Heart left ventricle (tissue), 13 donors: ENCODE data around the gene SARS1.

Experiments used
- POLR2A ChIP-seq, 2 donors: fragments of 450-650 bp; IDR thresholded peaks; one replicate each; pipeline ENCODE4 v1.6.1; 2017; ENCODE audit warnings: antibody characterized with exemption in 2 of 2, mild to moderate bottlenecking in 2 of 2, moderate library complexity in 2 of 2
- TF ChIP-seq, protein P1 (sequence below), 12 donors: fragments of 200-600 bp; sonication (generic) in 4 of 12; IDR thresholded peaks; one replicate each; pipeline versions ENCODE4 v1.5.0 to v1.8.0; 2018 to 2022; ENCODE audit warnings: antibody characterized with exemption in 12 of 12, mild to moderate bottlenecking in 5 of 12
- donor health status: ischemic (EF 13 %, LVEDD 7.1; RV severe dilation, severe dysfunction).
- donor health status: DM: no; HTN: yes; CAD: no.
- donor health status: DM: no; HTN: no; CAD: no.
- donor health status: ischemic (EF 25% LVEDD 6.9; RV normal size, moderate dysfunction).
- donor health status: ischemic (EF 25% LVEDD 5.7; RV mildly dilated, moderate dysfunction).
- donor health status: ischemic (EF 35%, LVEDD 5.7; RV mildly dilated, moderate dysfunction).
- donor health status: nonischemic (EF 11% LVEDD 7.7; RV severe dilation, severe dysfunction).
- donor health status: DM: yes; HTN: yes; CAD: no.
- donor health status: PGD.
- donor health status: ischemic (EF 29% LVEDD 5.4; RV normal size, mild dysfunction).
- donor health status: nonischemic (EF 23%, LVEDD 6.1; RV moderate dilation, normal function).

DNA sequence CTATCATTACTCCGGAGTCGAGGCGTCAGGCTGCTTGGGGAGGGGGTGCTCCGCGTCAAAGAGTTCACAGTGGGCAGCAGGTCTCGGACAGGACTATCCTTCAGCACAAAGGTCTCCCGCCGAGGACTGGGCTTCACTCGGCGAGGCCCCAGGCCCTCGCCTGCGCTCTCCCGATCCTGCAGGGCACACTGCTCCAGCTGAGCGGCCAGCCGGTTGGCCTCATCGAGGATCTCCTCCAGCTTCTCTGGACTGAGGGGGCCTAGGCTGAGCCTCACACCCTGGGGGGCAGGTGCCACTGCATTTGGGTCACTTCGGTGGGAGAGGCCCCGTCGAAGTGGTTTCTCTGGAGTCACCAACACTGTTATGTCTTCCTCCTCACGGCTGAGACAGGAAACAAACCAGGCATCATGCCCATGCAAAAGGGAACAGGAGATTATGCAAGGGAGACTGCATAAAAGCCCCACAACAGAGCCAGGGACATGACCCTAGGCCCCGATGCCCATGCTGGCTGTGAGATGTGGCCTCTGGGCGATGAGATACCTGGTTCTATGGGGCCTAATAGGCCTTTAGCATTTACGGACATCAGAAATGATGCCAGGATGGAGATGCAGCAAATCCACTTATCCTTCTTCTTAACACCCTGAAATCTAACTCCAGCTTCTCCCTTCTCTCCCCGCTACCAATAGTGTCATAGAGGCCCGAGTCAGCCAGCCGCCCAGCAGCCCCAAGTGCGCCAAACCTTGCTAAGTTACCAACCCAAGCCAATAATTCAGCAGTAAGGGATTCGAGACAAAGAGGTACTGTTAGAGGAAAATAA lies 68.2 kb downstream of the SARS1 start:
- TF ChIP-seq, protein P1, sequence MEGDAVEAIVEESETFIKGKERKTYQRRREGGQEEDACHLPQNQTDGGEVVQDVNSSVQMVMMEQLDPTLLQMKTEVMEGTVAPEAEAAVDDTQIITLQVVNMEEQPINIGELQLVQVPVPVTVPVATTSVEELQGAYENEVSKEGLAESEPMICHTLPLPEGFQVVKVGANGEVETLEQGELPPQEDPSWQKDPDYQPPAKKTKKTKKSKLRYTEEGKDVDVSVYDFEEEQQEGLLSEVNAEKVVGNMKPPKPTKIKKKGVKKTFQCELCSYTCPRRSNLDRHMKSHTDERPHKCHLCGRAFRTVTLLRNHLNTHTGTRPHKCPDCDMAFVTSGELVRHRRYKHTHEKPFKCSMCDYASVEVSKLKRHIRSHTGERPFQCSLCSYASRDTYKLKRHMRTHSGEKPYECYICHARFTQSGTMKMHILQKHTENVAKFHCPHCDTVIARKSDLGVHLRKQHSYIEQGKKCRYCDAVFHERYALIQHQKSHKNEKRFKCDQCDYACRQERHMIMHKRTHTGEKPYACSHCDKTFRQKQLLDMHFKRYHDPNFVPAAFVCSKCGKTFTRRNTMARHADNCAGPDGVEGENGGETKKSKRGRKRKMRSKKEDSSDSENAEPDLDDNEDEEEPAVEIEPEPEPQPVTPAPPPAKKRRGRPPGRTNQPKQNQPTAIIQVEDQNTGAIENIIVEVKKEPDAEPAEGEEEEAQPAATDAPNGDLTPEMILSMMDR (IDR thresholded peaks at IDR 0.05) = no peak
- no peak for TF ChIP-seq POLR2A (IDR thresholded peaks at IDR 0.05)
